IMR-90 (cell line): ENCODE measurements around the gene TRIM28.

ENCODE experiments used
- BHLHE40 ChIP-seq: fragments of 150-350 bp; IDR thresholded peaks from 2 replicates; pipeline ENCODE4 v1.6.1; 2016; ENCODE audit warnings: mild to moderate bottlenecking, low read depth, low read length
- CEBPB ChIP-seq: IDR thresholded peaks from 2 replicates; pipeline ENCODE4 v1.6.1; 2012; ENCODE audit warnings: low read depth, low read length, improper control_type of control experiment
- FOS ChIP-seq: fragments of 150-350 bp; IDR thresholded peaks from 2 replicates; pipeline ENCODE4 v1.6.1; 2016; ENCODE audit warnings: low read depth, low read length
- MAFK ChIP-seq: IDR thresholded peaks from 2 replicates; pipeline ENCODE4 v1.6.1; 2012; ENCODE audit warnings: low read depth, low read length, improper control_type of control experiment
- MAZ ChIP-seq: IDR thresholded peaks from 2 replicates; pipeline ENCODE4 v1.6.1; 2012; ENCODE audit warnings: low read depth, mild to moderate bottlenecking, low read length, improper control_type of control experiment, moderate library complexity, borderline replicate concordance
- POLR2A ChIP-seq: IDR thresholded peaks from 2 replicates; pipeline ENCODE4 v1.6.1; 2012; ENCODE audit warnings: mild to moderate bottlenecking, low read depth, low read length
- RAD21 ChIP-seq: IDR thresholded peaks from 2 replicates; pipeline ENCODE4 v1.6.1; 2012; ENCODE audit warnings: low read length, improper control_type of control experiment
- RCOR1 ChIP-seq: IDR thresholded peaks from 2 replicates; pipeline ENCODE4 v1.6.1; 2012; ENCODE audit warnings: mild to moderate bottlenecking, low read length, improper control_type of control experiment; ENCODE audit not compliant: insufficient replicate concordance
- RFX5 ChIP-seq: IDR thresholded peaks from 2 replicates; pipeline ENCODE4 v1.8.0; 2012; ENCODE audit warnings: low read depth, mild to moderate bottlenecking, low read length, moderate library complexity
- TF ChIP-seq, protein P1 (sequence below): fragments of 150-350 bp; IDR thresholded peaks from 2 replicates; pipeline ENCODE4 v1.6.1; 2017; ENCODE audit warnings: mild to moderate bottlenecking, antibody characterized with exemption, low read length, low read depth
- TF ChIP-seq, protein P2 (sequence below): conservative IDR thresholded peaks from 2 replicates; pipeline ENCODE4 v1.5.1; 2012; ENCODE audit warnings: mild to moderate bottlenecking, low read depth, low read length, improper control_type of control experiment
- TF ChIP-seq, protein P3 (sequence below): fragments of 150-350 bp; IDR thresholded peaks from 2 replicates; pipeline ENCODE4 v1.6.1; 2016; ENCODE audit warnings: low read depth, mild to moderate bottlenecking, low read length, moderate library complexity, borderline replicate concordance

DNA sequence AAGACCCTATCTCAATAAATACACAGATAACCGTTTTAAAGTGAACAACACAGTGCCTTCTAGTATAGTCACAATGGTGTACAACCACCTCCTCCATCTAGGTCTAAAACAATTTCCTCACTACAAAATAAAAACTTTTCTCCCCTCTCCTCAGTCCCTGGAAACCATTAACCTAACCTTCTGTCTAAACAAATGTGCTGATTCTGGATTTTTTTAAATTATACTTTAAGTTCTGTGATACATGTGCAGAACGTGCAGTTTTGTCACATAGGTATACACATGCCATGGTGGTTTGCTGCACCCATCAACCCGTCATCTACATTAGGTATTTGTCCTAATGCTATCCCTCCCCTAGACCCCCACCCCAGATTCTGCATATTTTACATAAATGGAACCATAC is 14.5 kb upstream of the TRIM28 start:
- TF ChIP-seq, protein P1, sequence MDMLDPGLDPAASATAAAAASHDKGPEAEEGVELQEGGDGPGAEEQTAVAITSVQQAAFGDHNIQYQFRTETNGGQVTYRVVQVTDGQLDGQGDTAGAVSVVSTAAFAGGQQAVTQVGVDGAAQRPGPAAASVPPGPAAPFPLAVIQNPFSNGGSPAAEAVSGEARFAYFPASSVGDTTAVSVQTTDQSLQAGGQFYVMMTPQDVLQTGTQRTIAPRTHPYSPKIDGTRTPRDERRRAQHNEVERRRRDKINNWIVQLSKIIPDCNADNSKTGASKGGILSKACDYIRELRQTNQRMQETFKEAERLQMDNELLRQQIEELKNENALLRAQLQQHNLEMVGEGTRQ: no peak
- TF ChIP-seq, protein P2, sequence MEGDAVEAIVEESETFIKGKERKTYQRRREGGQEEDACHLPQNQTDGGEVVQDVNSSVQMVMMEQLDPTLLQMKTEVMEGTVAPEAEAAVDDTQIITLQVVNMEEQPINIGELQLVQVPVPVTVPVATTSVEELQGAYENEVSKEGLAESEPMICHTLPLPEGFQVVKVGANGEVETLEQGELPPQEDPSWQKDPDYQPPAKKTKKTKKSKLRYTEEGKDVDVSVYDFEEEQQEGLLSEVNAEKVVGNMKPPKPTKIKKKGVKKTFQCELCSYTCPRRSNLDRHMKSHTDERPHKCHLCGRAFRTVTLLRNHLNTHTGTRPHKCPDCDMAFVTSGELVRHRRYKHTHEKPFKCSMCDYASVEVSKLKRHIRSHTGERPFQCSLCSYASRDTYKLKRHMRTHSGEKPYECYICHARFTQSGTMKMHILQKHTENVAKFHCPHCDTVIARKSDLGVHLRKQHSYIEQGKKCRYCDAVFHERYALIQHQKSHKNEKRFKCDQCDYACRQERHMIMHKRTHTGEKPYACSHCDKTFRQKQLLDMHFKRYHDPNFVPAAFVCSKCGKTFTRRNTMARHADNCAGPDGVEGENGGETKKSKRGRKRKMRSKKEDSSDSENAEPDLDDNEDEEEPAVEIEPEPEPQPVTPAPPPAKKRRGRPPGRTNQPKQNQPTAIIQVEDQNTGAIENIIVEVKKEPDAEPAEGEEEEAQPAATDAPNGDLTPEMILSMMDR: no peak
- TF ChIP-seq POLR2A: no peak
- no peak for TF ChIP-seq MAZ
- no peak for TF ChIP-seq RCOR1
- TF ChIP-seq MAFK: 0 out of 2 replicates have a peak, but pooled peaks have one; percentile 24
- TF ChIP-seq BHLHE40: no peak
- no peak for TF ChIP-seq RAD21
- TF ChIP-seq CEBPB: no peak
- TF ChIP-seq, protein P3, sequence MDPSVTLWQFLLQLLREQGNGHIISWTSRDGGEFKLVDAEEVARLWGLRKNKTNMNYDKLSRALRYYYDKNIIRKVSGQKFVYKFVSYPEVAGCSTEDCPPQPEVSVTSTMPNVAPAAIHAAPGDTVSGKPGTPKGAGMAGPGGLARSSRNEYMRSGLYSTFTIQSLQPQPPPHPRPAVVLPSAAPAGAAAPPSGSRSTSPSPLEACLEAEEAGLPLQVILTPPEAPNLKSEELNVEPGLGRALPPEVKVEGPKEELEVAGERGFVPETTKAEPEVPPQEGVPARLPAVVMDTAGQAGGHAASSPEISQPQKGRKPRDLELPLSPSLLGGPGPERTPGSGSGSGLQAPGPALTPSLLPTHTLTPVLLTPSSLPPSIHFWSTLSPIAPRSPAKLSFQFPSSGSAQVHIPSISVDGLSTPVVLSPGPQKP: no peak
- TF ChIP-seq FOS: no peak
- TF ChIP-seq RFX5: no peak
